BJ (cell line): ENCODE data around the gene RAB20. TPM values are rescaled to one million over a fixed set of nuclear protein-coding genes. Genes with fewer than 3 reads are reported as not detected.
"Not testable (repeated sequence)": the region's sequence is repeated elsewhere in the genome, so short reads cannot be mapped to it uniquely, and the experiment has no call there.

Experiments
- CTCF ChIA-PET: fragments of 350-600 bp; formaldehyde crosslinking; extraction: SDS; loops from one replicate; lab custom pipeline; 2021; ENCODE audit warnings: antibody characterized with exemption, inconsistent platforms; lab: Yijun Ruan, JAX
- POLR2A ChIA-PET: fragments of 300-600 bp; sonication (Branson Sonifier 250); formaldehyde crosslinking; extraction: SDS; loops from one replicate; lab custom pipeline; 2021; ENCODE audit warnings: antibody characterized with exemption; lab: Charles Lee
- DNase-seq: peaks from one replicate; pipeline ENCODE4 v3.0.0-alpha.2; 2011; ENCODE audit warnings: low read depth
- H3K27me3 ChIP-seq: 2 replicates; pipeline ENCODE4 v1.6.0; 2011; ENCODE audit warnings: low read length; ENCODE audit not compliant: control insufficient read depth, insufficient read depth
- H3K36me3 ChIP-seq: 2 replicates; pipeline ENCODE4 v1.5.1; 2011; ENCODE audit warnings: low read length; ENCODE audit not compliant: control insufficient read depth, insufficient read depth
- H3K4me3 ChIP-seq: 2 replicates; pipeline ENCODE4 v1.5.1; 2011; ENCODE audit warnings: low read depth, mild to moderate bottlenecking, control low read depth, low read length
- CTCF ChIP-seq: IDR thresholded peaks from 2 replicates; pipeline ENCODE4 v1.5.1; 2011; ENCODE audit warnings: low read depth, mild to moderate bottlenecking, control low read depth, inconsistent platforms, low read length, moderate library complexity; ENCODE audit not compliant: insufficient read depth
- polyA plus RNA-seq: library from polyadenylated mRNA; depleted of rRNA; stranded (reverse); fragments of >200 nt; gene quantifications from 2 replicates; pipeline ENCODE4 v1.2.3, GENCODE V29; 2011

The RAB20 gene
- polyA plus RNA-seq, 1 experiment = 4.9 TPM

- ChIA-PET CTCF (interaction anchor here (0.8 to 1.0 kb wide), 2 partner anchors 34 to 170 kb away, joined by 3 to 4 read pairs; no protein-coding TSS in a partner anchor), POLR2A (no interaction called here)
- peaks cover 37% of the 10 kb centered on the region for H3K36me3 ChIP-seq
- no peak for TF ChIP-seq CTCF
- no peak for DNase-seq
- no peak overlapping the region for H3K4me3 ChIP-seq
- no peaks in the 10 kb centered on the region for H3K27me3 ChIP-seq
Measured at GRCh38 chr13:110490009-110490770, 71.3 kb downstream of the RAB20 start.

- H3K4me3 ChIP-seq, POLR2A ChIA-PET, H3K27me3 ChIP-seq, DNase-seq: not testable (repeated sequence)
- CTCF ChIA-PET = interaction anchor here (1.3 kb wide), 1 partner anchor 263 kb away, joined by 3 read pairs; no protein-coding TSS in a partner anchor
- peaks cover 34% of the 10 kb centered on the region for H3K36me3 ChIP-seq
Measured at GRCh38 chr13:110486880-110487279, 74.6 kb downstream of the RAB20 start.

GRCh38 chr13:110486061-110486715 lies 75.3 kb downstream of the RAB20 start:
- TF ChIP-seq CTCF = no peak
- CTCF ChIA-PET = interaction anchor here (1.3 kb wide), 1 partner anchor 263 kb away, joined by 3 read pairs; no protein-coding TSS in a partner anchor
- no peaks in the 10 kb centered on the region for H3K27me3 ChIP-seq
- H3K4me3 ChIP-seq = no peak overlapping the region
- peaks cover 31% of the 10 kb centered on the region for H3K36me3 ChIP-seq
- no peak for DNase-seq
- POLR2A ChIA-PET = no interaction called here

- ChIA-PET CTCF (no interaction called here), POLR2A (no interaction called here)
- Histone ChIP-seq H3K36me3 (peaks cover 28% of the 10 kb centered on the region), H3K27me3 (no peaks in the 10 kb centered on the region), H3K4me3 (no peak overlapping the region)
- DNase-seq = no peak
- no peak for TF ChIP-seq CTCF
Measured at GRCh38 chr13:110485604-110486003, 75.9 kb downstream of the RAB20 start.

- POLR2A ChIA-PET = no interaction called here
Measured at GRCh38 chr13:110484290-110485048, 77.1 kb downstream of the RAB20 start.

More at GRCh38 chr13:110484290-110485048, 77.1 kb downstream of the RAB20 start:
- Histone ChIP-seq H3K36me3 (peaks cover 29% of the 10 kb centered on the region), H3K27me3 (no peaks in the 10 kb centered on the region), H3K4me3 (no peak overlapping the region)
- CTCF ChIA-PET = no interaction called here
- no peak for TF ChIP-seq CTCF
- no peak for DNase-seq
